Ovary (tissue), 9 donors: ENCODE data around the gene TRAPPC2. TPM values are rescaled to one million over a fixed set of nuclear protein-coding genes. Genes with fewer than 3 reads are reported as not detected.

Experiments used
- DNase-seq, 5 donors: peaks; one replicate each; pipeline ENCODE4 v3.0.0-alpha.2; 2019 to 2020
- H3K27ac ChIP-seq, 2 donors: fragments of 200-600 bp; one replicate each; pipeline versions ENCODE4 v1.5.1 to v1.8.0; 2019 to 2022
- H3K27me3 ChIP-seq: fragments of 200-600 bp; one replicate; pipeline ENCODE4 v1.8.0; 2022
- H3K36me3 ChIP-seq: fragments of 200-600 bp; sonication (generic); one replicate; pipeline ENCODE4 v1.5.1; 2019
- H3K4me1 ChIP-seq: one replicate; pipeline ENCODE4 v1.8.1; 2013; ENCODE audit warnings: mild to moderate bottlenecking, moderate library complexity; ENCODE audit not compliant: insufficient read depth
- H3K4me3 ChIP-seq: fragments of 200-600 bp; sonication (generic); one replicate; pipeline ENCODE4 v1.5.1; 2017
- H3K9me3 ChIP-seq, 2 donors: fragments of 200-600 bp in 1 of 2; sonication (generic) in 1 of 2; one replicate each; pipeline versions ENCODE4 v1.5.1 to v1.8.1; 2013 to 2019; ENCODE audit warnings: mild to moderate bottlenecking in 1 of 2, moderate library complexity in 1 of 2
- CTCF ChIP-seq, 3 donors: fragments of 450-650 bp in 2 of 3; fragments of 200-600 bp in 1 of 3; IDR thresholded peaks; one replicate each; pipeline versions ENCODE4 v1.5.1 to v1.8.0; 2016 to 2022; ENCODE audit warnings: antibody characterized with exemption in 3 of 3, mild to moderate bottlenecking in 1 of 3
- EP300 ChIP-seq: sonication (generic); formaldehyde crosslinking; IDR thresholded peaks from one replicate; pipeline ENCODE4 v1.6.1; 2017; ENCODE audit warnings: antibody characterized with exemption
- POLR2A ChIP-seq: fragments of 450-650 bp; IDR thresholded peaks from one replicate; pipeline ENCODE4 v1.6.1; 2017; ENCODE audit warnings: antibody characterized with exemption, mild to moderate bottlenecking, moderate library complexity
- WGBS, 3 donors: extraction: QIAGEN DNeasy Blood & Tissue Kit in 1 of 3; methylation state at CpG; one replicate each; pipeline versions ENCODE4 v1.1.5 to v1.1.7; 2013 to 2017; 5-methylcytosine and 5-hydroxymethylcytosine counted together
- intact Hi-C, 4 donors: fragments of 100-400 bp; cut with DNase I; formaldehyde crosslinking; loops; one replicate each; pipeline versions ENCODE4 v1.11.0 to v1.15.1; 2022 to 2023
- polyA plus RNA-seq, 2 donors: library from polyadenylated mRNA; stranded (reverse); fragments of 200-250 nt in 1 of 2; fragments of 350-450 nt in 1 of 2; fragmentation: Illumina TruSeq in 1 of 2; extraction: RNeasy Lipid Tissue Mini Kit (QIAGEN cat#74804) in 1 of 2; gene quantifications; one replicate each; pipeline ENCODE4 v1.2.3, GENCODE V29; 2013 to 2014
- total RNA-seq, 7 donors: library from RNA; depleted of rRNA in 2 of 7; stranded (reverse); fragments of >200 nt in 2 of 7; fragmentation: NEBNext Ultra II Directional in 3 of 7; extraction: Animal tissue kit (Norgen Biotek cat#: 25700) in 3 of 7; gene quantifications; one replicate each; pipeline versions ENCODE4 v1.1.0 to v1.2.4, GENCODE V29; 2016 to 2023
- donor health status: DM: no; HTN: no; CAD: no; lungs with moderate emphysema.
- donor health status: DM: no; HTN: no; CAD: no.
- donor health status: Bipolar disorder and iron deficiency.
- donor health status: DM: yes; HTN: yes; CAD: no.
- donor health status: DM: no; HTN: no; CAD: no.
- donor health status: DM: yes; HTN: yes; CAD: no.

Gene TRAPPC2
- total and polyA plus RNA-seq, 9 donors, result 10.7 to 26.5 (median 20.9) TPM

DNA sequence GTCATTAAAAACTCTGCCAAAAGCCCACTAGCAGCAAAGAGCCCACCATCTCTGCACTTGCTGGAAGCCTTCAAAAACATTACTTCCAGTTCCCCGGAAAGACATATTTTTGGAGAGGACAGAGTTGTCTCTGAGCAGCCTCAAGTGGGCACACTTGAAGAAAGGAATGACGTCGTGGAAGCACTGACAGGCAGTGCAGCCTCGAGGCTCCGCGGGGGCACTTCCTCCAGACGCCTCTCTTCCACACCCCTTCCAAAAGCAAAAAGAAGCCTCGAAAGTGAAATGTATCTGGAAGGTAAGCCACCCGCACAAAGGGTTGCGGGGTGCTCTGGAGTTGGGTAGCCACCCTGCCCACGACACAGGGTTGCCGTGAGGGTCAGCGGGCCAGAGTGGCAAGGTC lies 26.0 kb upstream of the TRAPPC2 start:
- Histone ChIP-seq H3K27ac (no peak overlapping the region), H3K36me3 (no peaks in the 10 kb centered on the region), H3K4me1 (no peaks in the 10 kb centered on the region), H3K27me3 (no peaks in the 10 kb centered on the region), H3K4me3 (no peak overlapping the region), H3K9me3 (no peaks in the 10 kb centered on the region)
- intact Hi-C loops, result loop anchor here in 1 of 4 donors (10.0 kb wide), 1 partner anchor 274 kb away; no protein-coding TSS in a partner anchor
- WGBS, 3 donors, result 89 to 90% (median 89%) methylated on average over 13 of the region's 13 CpGs
- TF ChIP-seq POLR2A (no peak), EP300 (no peak), CTCF (IDR thresholded peaks at IDR 0.05) (no peak)
- DNase-seq, result no peak

DNA sequence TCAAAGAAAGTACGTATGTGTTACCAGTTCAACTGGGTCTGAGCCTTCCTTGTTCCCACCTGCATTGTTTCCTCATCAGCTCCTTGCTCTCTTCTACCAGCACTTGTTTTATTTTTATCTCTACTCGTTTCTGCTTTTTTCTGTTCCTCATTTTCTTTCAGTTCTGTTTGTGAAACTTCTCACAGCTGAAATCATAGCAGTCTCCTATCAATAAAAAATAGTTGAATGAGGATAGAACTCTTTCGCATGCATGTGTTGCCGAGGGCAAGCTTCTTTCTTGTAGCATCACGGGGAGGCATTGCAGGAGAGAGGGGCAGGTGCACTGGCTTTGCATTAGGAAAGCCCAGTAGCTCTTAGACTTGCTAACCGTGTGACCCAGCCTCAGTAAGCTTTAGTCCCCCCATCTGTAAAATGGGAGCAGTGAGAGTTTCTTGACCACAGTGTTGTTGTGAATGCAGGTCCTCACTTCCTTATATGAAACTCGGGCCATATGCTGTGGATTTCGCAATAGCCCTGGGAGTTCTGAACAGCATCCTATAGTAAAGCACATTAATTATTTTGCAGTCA lies 24.8 kb upstream of the TRAPPC2 start:
- H3K9me3 ChIP-seq, result no peaks in the 10 kb centered on the region
- H3K27me3 ChIP-seq, result no peaks in the 10 kb centered on the region
- no peak for DNase-seq
- no peaks in the 10 kb centered on the region for H3K4me1 ChIP-seq
- TF ChIP-seq EP300 (no peak), POLR2A (no peak), CTCF (IDR thresholded peaks at IDR 0.05) (no peak)
- intact Hi-C loops, result loop anchor here in 2 of 4 donors (10.0 kb wide), 2 partner anchors 256 to 266 kb away; partner anchors contain the start of gene GEMIN8 (in 1 of the 2)
- H3K4me3 ChIP-seq, result no peak overlapping the region
- H3K27ac ChIP-seq, result no peak overlapping the region
- H3K36me3 ChIP-seq, result no peaks in the 10 kb centered on the region
- WGBS, 3 donors, result 85 to 92% (median 92%) methylated on average over 8 of the region's 8 CpGs

GRCh38 chrX:13756381-13756780 lies 22.0 kb upstream of the TRAPPC2 start:
- no peaks in the 10 kb centered on the region for H3K9me3 ChIP-seq
- TF ChIP-seq POLR2A (no peak), CTCF (IDR thresholded peaks at IDR 0.05) (no peak), EP300 (no peak)
- 95 to 97% (median 95%) methylated on average over 4 of the region's 4 CpGs for WGBS, 3 donors
- H3K36me3 ChIP-seq, result no peaks in the 10 kb centered on the region
- intact Hi-C loops, result loop anchor here in 2 of 4 donors (10.0 kb wide), 2 partner anchors 258 to 268 kb away; partner anchors contain the start of gene GEMIN8 (in 1 of the 2)
- H3K4me3 ChIP-seq, result no peak overlapping the region
- no peaks in the 10 kb centered on the region for H3K4me1 ChIP-seq
- no peaks in the 10 kb centered on the region for H3K27me3 ChIP-seq
- DNase-seq, result no peak
- H3K27ac ChIP-seq, result no peak overlapping the region

DNA sequence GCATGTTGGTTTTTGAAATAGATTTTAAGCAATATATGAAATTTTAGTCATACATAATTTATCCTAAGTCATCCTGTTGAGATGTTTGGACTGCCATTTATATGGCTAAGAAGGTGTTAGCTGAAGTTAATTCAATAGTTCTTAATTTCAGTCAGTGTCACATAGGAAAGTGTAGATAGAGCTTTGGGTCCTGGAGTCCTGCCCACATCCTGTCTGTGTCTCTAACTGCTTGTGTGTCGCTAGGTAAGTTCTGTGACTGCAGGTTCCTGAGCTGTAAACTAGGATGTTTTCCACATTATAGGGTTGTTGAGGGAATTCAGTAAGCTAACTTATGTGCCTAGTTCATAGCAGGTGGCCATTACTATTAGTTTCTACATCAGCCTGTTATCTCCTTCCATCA lies 20.8 kb upstream of the TRAPPC2 start:
- Histone ChIP-seq H3K27me3 (no peaks in the 10 kb centered on the region), H3K9me3 (no peaks in the 10 kb centered on the region), H3K4me1 (no peaks in the 10 kb centered on the region), H3K36me3 (no peaks in the 10 kb centered on the region), H3K4me3 (no peak overlapping the region), H3K27ac (no peak overlapping the region)
- intact Hi-C loops, result loop anchor here in 2 of 4 donors (10.0 kb wide), 2 partner anchors 260 to 270 kb away; partner anchors contain the start of gene GEMIN8 (in 1 of the 2)
- no peak for DNase-seq
- no peak for TF ChIP-seq POLR2A
- no peak for TF ChIP-seq CTCF (IDR thresholded peaks at IDR 0.05)
- no peak for TF ChIP-seq EP300
- 91 to 97% (median 93%) methylated on average over 1 of the region's 1 CpG for WGBS, 3 donors
